PFSK-1 (cell line): ENCODE data around the gene PLA2G2A.

Experiments
- FOXP2 ChIP-seq: optimal IDR thresholded peaks from 2 replicates; pipeline ENCODE3; 2011; ENCODE audit warnings: borderline replicate concordance, control low read depth, inconsistent platforms; ENCODE audit not compliant: insufficient read depth; ENCODE audit errors: extremely low read length, extremely low read depth
- POLR2AphosphoS5 ChIP-seq: IDR thresholded peaks from 2 replicates; pipeline ENCODE4 v1.6.1; 2012; ENCODE audit warnings: low read depth, mild to moderate bottlenecking, control low read depth, low read length, moderate library complexity
- REST ChIP-seq, 2 experiments: IDR thresholded peaks; 2 replicates each; pipeline versions ENCODE4 v1.6.1 to v1.8.0; 2011 to 2012; ENCODE audit warnings: low read depth in 2 of 2, low read length in 2 of 2, control low read depth in 1 of 2, inconsistent platforms in 1 of 2, mild to moderate bottlenecking in 1 of 2, moderate library complexity in 1 of 2; ENCODE audit not compliant: insufficient read depth in 1 of 2
- SIN3A ChIP-seq: IDR thresholded peaks from 2 replicates; pipeline ENCODE4 v1.6.1; 2012; ENCODE audit warnings: mild to moderate bottlenecking, low read length, moderate library complexity, borderline replicate concordance; ENCODE audit not compliant: insufficient read depth
- TAF1 ChIP-seq: IDR thresholded peaks from 2 replicates; pipeline ENCODE4 v1.6.1; 2012; ENCODE audit warnings: low read length, control low read depth, borderline replicate concordance; ENCODE audit not compliant: insufficient read depth

- TF ChIP-seq REST (IDR thresholded peaks at IDR 0.05; ENCODE audit: insufficient read depth in 1 of 2, low read depth in 2 of 2, low read length in 2 of 2) (no peak), SIN3A (no peak), POLR2AphosphoS5 (no peak), TAF1 (no peak), FOXP2 (no peak)
Observed at GRCh38 chr1:20028726-20029125, 49.3 kb upstream of the PLA2G2A start.
